Fibroblast of lung (primary cell): ENCODE measurements around the gene STIL. TPM values are rescaled to one million over a fixed set of nuclear protein-coding genes. Genes with fewer than 3 reads are reported as not detected.

Experiments
- DNase-seq, 2 donors: peaks; one replicate each; pipeline versions ENCODE4 v3.0.0 to v3.0.0-alpha.2; 2010; ENCODE audit warnings: low read depth in 2 of 2
- H2AFZ ChIP-seq: 2 replicates; pipeline ENCODE4 v1.5.1; 2012; ENCODE audit warnings: low read length, control low read depth, inconsistent platforms
- H3K27ac ChIP-seq: 2 replicates; pipeline ENCODE4 v1.5.1; 2011; ENCODE audit warnings: low read length, control low read depth; ENCODE audit not compliant: insufficient read depth
- H3K27me3 ChIP-seq: 2 replicates; pipeline ENCODE4 v1.5.1; 2011; ENCODE audit warnings: mild to moderate bottlenecking, low read length; ENCODE audit not compliant: control insufficient read depth, insufficient read depth
- H3K36me3 ChIP-seq: 2 replicates; pipeline ENCODE4 v1.5.1; 2011; ENCODE audit warnings: low read length; ENCODE audit not compliant: control insufficient read depth, insufficient read depth
- H3K4me1 ChIP-seq: 2 replicates; pipeline ENCODE4 v1.5.1; 2011; ENCODE audit warnings: low read length; ENCODE audit not compliant: control insufficient read depth, insufficient read depth; ENCODE audit errors: extremely low read depth
- H3K4me2 ChIP-seq: 2 replicates; pipeline ENCODE4 v1.5.1; 2011; ENCODE audit warnings: low read length, control low read depth; ENCODE audit not compliant: insufficient read depth; ENCODE audit errors: extremely low read depth
- H3K4me3 ChIP-seq, 4 experiments: fragments of 200-600 bp in 1 of 4; sonication (generic) in 1 of 4; replicated peaks in 1 of 4; 2 replicates each; pipeline ENCODE4 v1.5.1; 2011 to 2016; ENCODE audit warnings: low read length in 4 of 4, low read depth in 3 of 4, mild to moderate bottlenecking in 3 of 4, control low read depth in 2 of 4, inconsistent platforms in 1 of 4, mixed read lengths in 1 of 4; ENCODE audit not compliant: insufficient read depth in 1 of 4; ENCODE audit errors: control extremely low read depth in 1 of 4
- H3K79me2 ChIP-seq: 2 replicates; pipeline ENCODE4 v1.5.1; 2012; ENCODE audit warnings: mild to moderate bottlenecking, low read length, inconsistent platforms; ENCODE audit not compliant: control insufficient read depth, insufficient read depth
- H3K9ac ChIP-seq: 2 replicates; pipeline ENCODE4 v1.5.1; 2011; ENCODE audit warnings: mild to moderate bottlenecking, low read length, control low read depth; ENCODE audit not compliant: insufficient read depth
- H3K9me3 ChIP-seq: 2 replicates; pipeline ENCODE4 v1.5.1; 2012; ENCODE audit warnings: low read depth, low read length; ENCODE audit not compliant: control insufficient read depth, insufficient read depth
- H4K20me1 ChIP-seq: 2 replicates; pipeline ENCODE4 v1.5.1; 2011; ENCODE audit warnings: low read length; ENCODE audit not compliant: control insufficient read depth, insufficient read depth; ENCODE audit errors: extremely low read depth
- CTCF ChIP-seq, 2 donors: IDR thresholded peaks in 1 of 2; conservative IDR thresholded peaks in 1 of 2; 1 replicate in 1 of 2; 2 replicates in 1 of 2; pipeline ENCODE4 v1.5.1; 2011 to 2012; ENCODE audit warnings: low read length in 2 of 2, control low read depth in 1 of 2, inconsistent platforms in 1 of 2, low read depth in 1 of 2, mild to moderate bottlenecking in 1 of 2
- EZH2 ChIP-seq: IDR thresholded peaks from 2 replicates; pipeline ENCODE4 v1.5.1; 2012; ENCODE audit warnings: low read length, control low read depth, mild to moderate bottlenecking; ENCODE audit errors: missing control alignments
- polyA plus RNA-seq, 2 donors: library from polyadenylated mRNA; depleted of rRNA in 1 of 2; stranded (reverse) in 1 of 2; unstranded in 1 of 2; fragments of >200 nt; gene quantifications; 2 replicates each; pipeline ENCODE4 v1.2.1, GENCODE V29; 2011 to 2012; ENCODE audit warnings: missing spikeins in 1 of 2
- total RNA-seq: library from RNA; depleted of rRNA; stranded (reverse); fragments of >200 nt; gene quantifications from 2 replicates; pipeline ENCODE4 v1.2.1, GENCODE V29; 2014

Gene STIL
- total and polyA plus RNA-seq, 2 donors (not counting 1 experiment from before 2014, with no cell fraction given) = 5.8 to 6.2 TPM

GRCh38 chr1:47219590-47220220, 94.2 kb downstream of the STIL start:
- H2AFZ ChIP-seq = no peak overlapping the region
- TF ChIP-seq CTCF (conservative IDR thresholded peaks at IDR 0.05 in 1 of 2, IDR thresholded peaks at IDR 0.05 in 1 of 2; ENCODE audit: low read depth in 1 of 2, low read length in 2 of 2) (no peak), EZH2 (no peak)
- no peak overlapping the region for H3K4me3 ChIP-seq
- no peak for DNase-seq
- H3K27ac ChIP-seq = no peak overlapping the region
- no peaks in the 10 kb centered on the region for H3K4me1 ChIP-seq
- no peaks in the 10 kb centered on the region for H4K20me1 ChIP-seq
- H3K79me2 ChIP-seq = no peaks in the 10 kb centered on the region
- peaks cover 23% of the 10 kb centered on the region for H3K27me3 ChIP-seq
- H3K4me2 ChIP-seq = no peak overlapping the region
- no peak overlapping the region for H3K9ac ChIP-seq
- no peaks in the 10 kb centered on the region for H3K36me3 ChIP-seq
- H3K9me3 ChIP-seq = no peaks in the 10 kb centered on the region

- H3K4me1 ChIP-seq = no peaks in the 10 kb centered on the region
- H3K9me3 ChIP-seq = no peaks in the 10 kb centered on the region
- H3K4me2 ChIP-seq = no peak overlapping the region
- no peak overlapping the region for H2AFZ ChIP-seq
- peaks cover 16% of the 10 kb centered on the region for H3K27me3 ChIP-seq
- no peak overlapping the region for H3K9ac ChIP-seq
- H3K27ac ChIP-seq = no peak overlapping the region
- H3K4me3 ChIP-seq = no peak overlapping the region
- no peaks in the 10 kb centered on the region for H3K79me2 ChIP-seq
- no peaks in the 10 kb centered on the region for H3K36me3 ChIP-seq
- no peaks in the 10 kb centered on the region for H4K20me1 ChIP-seq
- no peak for DNase-seq
- TF ChIP-seq CTCF (conservative IDR thresholded peaks at IDR 0.05 in 1 of 2, IDR thresholded peaks at IDR 0.05 in 1 of 2; ENCODE audit: low read depth in 1 of 2, low read length in 2 of 2) = no peak
- TF ChIP-seq EZH2 = no peak
Observed at GRCh38 chr1:47219001-47219400, 94.9 kb downstream of the STIL start.

- Histone ChIP-seq H3K9ac (no peak overlapping the region), H3K4me1 (no peaks in the 10 kb centered on the region), H2AFZ (no peak overlapping the region), H3K27me3 (no peaks in the 10 kb centered on the region), H3K4me2 (no peak overlapping the region), H4K20me1 (no peaks in the 10 kb centered on the region), H3K36me3 (no peaks in the 10 kb centered on the region), H3K79me2 (no peaks in the 10 kb centered on the region), H3K27ac (no peak overlapping the region), H3K9me3 (no peaks in the 10 kb centered on the region), H3K4me3 (no peak overlapping the region)
- no peak for DNase-seq
- TF ChIP-seq EZH2 (no peak), CTCF (conservative IDR thresholded peaks at IDR 0.05 in 1 of 2, IDR thresholded peaks at IDR 0.05 in 1 of 2; ENCODE audit: low read depth in 1 of 2, low read length in 2 of 2) (no peak)
Observed at GRCh38 chr1:47216278-47217059, 97.5 kb downstream of the STIL start.
